ENCODE measurements around the gene SLC6A9. TPM values are rescaled to one million over a fixed set of nuclear protein-coding genes. Genes with fewer than 3 reads are reported as not detected.

The SLC6A9 gene
- polyA plus RNA-seq, 3 donors: not detected

DNA sequence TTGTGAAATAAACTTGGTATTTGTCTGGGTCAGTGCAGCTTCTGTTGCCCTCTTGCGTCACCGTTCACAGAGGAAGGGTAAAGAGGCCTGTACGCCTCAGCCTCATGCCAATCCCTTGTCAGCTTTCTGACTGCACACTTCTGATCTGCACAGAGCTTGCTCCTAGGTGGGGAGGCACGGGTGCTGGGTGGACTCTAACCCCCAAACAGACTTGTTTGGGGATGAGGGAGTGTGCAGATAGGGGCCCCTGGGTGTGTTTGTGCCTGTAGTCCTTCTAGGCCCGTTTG, 53.1 kb downstream of the SLC6A9 start:
- WGBS (ENCODE audit: insufficient coverage): 42% methylated on average over 5 of the region's 5 CpGs
- H3K4me3 Mint-ChIP-seq: peak overlapping the region; percentile 83 to 89
- no peak overlapping the region for H2AFZ ChIP-seq (ENCODE audit: insufficient read depth, low read depth, low read length, poor library complexity, severe bottlenecking)
- H3K36me3 ChIP-seq (replicated peaks in 1 of 2; ENCODE audit: control insufficient read depth in 1 of 2, insufficient read depth in 2 of 2, low read length in 2 of 2): peaks cover 19 to 25% of the 10 kb centered on the region in 2 donors
- H3K9me3 ChIP-seq (replicated peaks in 1 of 2; ENCODE audit: control insufficient read depth in 1 of 2, insufficient read depth in 1 of 2, low read length in 2 of 2): no peaks in the 10 kb centered on the region
- H3K36me3 Mint-ChIP-seq: peaks cover 29 to 31% of the 10 kb centered on the region in 2 donors
- H3K9ac ChIP-seq (ENCODE audit: insufficient read depth, low read length, poor library complexity, severe bottlenecking): peak overlapping the region; percentile 34
- no peak for DNase-seq
- TF ChIP-seq, protein P1, sequence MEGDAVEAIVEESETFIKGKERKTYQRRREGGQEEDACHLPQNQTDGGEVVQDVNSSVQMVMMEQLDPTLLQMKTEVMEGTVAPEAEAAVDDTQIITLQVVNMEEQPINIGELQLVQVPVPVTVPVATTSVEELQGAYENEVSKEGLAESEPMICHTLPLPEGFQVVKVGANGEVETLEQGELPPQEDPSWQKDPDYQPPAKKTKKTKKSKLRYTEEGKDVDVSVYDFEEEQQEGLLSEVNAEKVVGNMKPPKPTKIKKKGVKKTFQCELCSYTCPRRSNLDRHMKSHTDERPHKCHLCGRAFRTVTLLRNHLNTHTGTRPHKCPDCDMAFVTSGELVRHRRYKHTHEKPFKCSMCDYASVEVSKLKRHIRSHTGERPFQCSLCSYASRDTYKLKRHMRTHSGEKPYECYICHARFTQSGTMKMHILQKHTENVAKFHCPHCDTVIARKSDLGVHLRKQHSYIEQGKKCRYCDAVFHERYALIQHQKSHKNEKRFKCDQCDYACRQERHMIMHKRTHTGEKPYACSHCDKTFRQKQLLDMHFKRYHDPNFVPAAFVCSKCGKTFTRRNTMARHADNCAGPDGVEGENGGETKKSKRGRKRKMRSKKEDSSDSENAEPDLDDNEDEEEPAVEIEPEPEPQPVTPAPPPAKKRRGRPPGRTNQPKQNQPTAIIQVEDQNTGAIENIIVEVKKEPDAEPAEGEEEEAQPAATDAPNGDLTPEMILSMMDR (IDR thresholded peaks at IDR 0.05): no peak
- H3K79me2 ChIP-seq (ENCODE audit: insufficient read depth, low read length): peaks cover 35% of the 10 kb centered on the region
- peaks cover 45% of the 10 kb centered on the region for H4K20me1 ChIP-seq (ENCODE audit: insufficient read depth, low read length)
- peak overlapping the region in 6 of 7 donors; percentile 28 to 75 (median 54) for H3K27ac Mint-ChIP-seq
- H3K4me3 ChIP-seq (replicated peaks in 1 of 3; ENCODE audit: low read depth in 2 of 3, low read length in 3 of 3): peak overlapping the region in 1 of 3 experiments; percentile 98
- peaks cover 0 to 1% (median 0%) of the 10 kb centered on the region in 7 donors for H3K9me3 Mint-ChIP-seq
- H3K4me1 Mint-ChIP-seq: peaks cover 65% of the 10 kb centered on the region
- peaks cover 4 to 8% (median 6%) of the 10 kb centered on the region in 3 donors for H3K27me3 Mint-ChIP-seq (ENCODE audit: low read depth in 3 of 3)
- H3K4me2 ChIP-seq (replicated peaks; ENCODE audit: extremely low read depth, low read length, poor library complexity, severe bottlenecking): peak overlapping the region; percentile 91
- H3K27ac ChIP-seq (ENCODE audit: low read depth in 1 of 2, low read length in 2 of 2): peak overlapping the region in 1 of 2 donors; percentile 6
- no peaks in the 10 kb centered on the region for H3K27me3 ChIP-seq (ENCODE audit: control insufficient read depth in 2 of 2, insufficient read depth in 2 of 2, low read length in 2 of 2)
- intact Hi-C loops (cut with micrococcal nuclease): loop anchor here in 1 of 2 donors (10.0 kb wide), 2 partner anchors 323 to 377 kb away; partner anchors contain the start of genes ERI3 and KDM4A
- H3K4me1 ChIP-seq (ENCODE audit: control insufficient read depth in 1 of 2, insufficient read depth in 2 of 2, low read length in 2 of 2): peaks cover 53 to 69% of the 10 kb centered on the region in 2 donors

DNA sequence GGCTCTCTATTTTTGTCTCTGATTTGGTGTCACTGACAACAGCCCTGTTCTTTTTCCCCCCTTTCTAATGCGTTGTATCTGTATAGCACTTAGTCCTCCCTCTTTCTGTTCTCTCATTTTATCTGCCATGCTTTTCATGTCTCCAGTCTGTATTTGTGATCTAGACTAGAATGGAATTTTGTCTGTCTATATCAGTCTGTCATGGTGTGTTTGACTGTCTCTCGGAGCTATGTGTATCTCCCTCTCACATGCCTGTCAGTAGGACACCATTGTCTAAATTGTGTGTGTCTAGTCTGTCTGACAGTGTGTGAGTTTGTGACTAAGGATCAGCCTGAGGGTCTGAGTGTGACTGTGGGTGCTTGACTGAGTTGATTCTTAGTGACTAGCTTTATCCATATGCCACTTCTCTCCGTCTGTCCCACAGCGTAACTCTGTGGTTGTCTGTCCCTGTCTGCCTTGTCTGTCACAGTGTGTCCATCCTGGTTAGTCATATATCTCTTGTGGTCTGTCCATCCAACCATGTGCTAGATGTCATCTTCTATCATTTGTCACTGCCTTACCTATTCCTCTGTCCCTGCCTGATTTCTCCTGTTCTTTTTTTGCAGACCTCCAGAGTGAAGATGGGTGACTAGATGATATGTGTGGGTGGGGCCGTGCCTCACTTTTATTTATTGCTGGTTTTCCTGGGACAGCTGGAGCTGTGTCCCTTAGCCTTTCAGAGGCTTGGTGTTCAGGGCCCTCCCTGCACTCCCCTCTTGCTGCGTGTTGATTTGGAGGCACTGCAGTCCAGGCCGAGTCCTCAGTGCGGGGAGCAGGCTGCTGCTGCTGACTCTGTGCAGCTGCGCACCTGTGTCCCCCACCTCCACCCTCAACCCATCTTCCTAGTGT, 53.6 kb downstream of the SLC6A9 start:
- Histone ChIP-seq H3K9ac (ENCODE audit: insufficient read depth, low read length, poor library complexity, severe bottlenecking) (peak overlapping the region; percentile 34), H3K27ac (ENCODE audit: low read depth in 1 of 2, low read length in 2 of 2) (peak overlapping the region in 1 of 2 donors; percentile 46), H3K4me1 (ENCODE audit: control insufficient read depth in 1 of 2, insufficient read depth in 2 of 2, low read length in 2 of 2) (peaks cover 47 to 63% of the 10 kb centered on the region in 2 donors), H3K79me2 (ENCODE audit: insufficient read depth, low read length) (peaks cover 35% of the 10 kb centered on the region), H3K4me2 (replicated peaks; ENCODE audit: extremely low read depth, low read length, poor library complexity, severe bottlenecking) (peak overlapping the region; percentile 91), H4K20me1 (ENCODE audit: insufficient read depth, low read length) (peaks cover 45% of the 10 kb centered on the region), H3K27me3 (ENCODE audit: control insufficient read depth in 2 of 2, insufficient read depth in 2 of 2, low read length in 2 of 2) (no peaks in the 10 kb centered on the region), H2AFZ (ENCODE audit: insufficient read depth, low read depth, low read length, poor library complexity, severe bottlenecking) (no peak overlapping the region), H3K9me3 (replicated peaks in 1 of 2; ENCODE audit: control insufficient read depth in 1 of 2, insufficient read depth in 1 of 2, low read length in 2 of 2) (no peaks in the 10 kb centered on the region), H3K36me3 (replicated peaks in 1 of 2; ENCODE audit: control insufficient read depth in 1 of 2, insufficient read depth in 2 of 2, low read length in 2 of 2) (peaks cover 19 to 28% of the 10 kb centered on the region in 2 donors), H3K4me3 (replicated peaks in 1 of 3; ENCODE audit: low read depth in 2 of 3, low read length in 3 of 3) (peak overlapping the region in 1 of 3 experiments; percentile 98)
- peak overlapping the region; percentile 89 to 99 for H3K4me3 Mint-ChIP-seq
- peaks cover 59% of the 10 kb centered on the region for H3K4me1 Mint-ChIP-seq
- peak in 2 of 3 donors; percentile 24 to 33 for DNase-seq
- peaks cover 0 to 1% (median 0%) of the 10 kb centered on the region in 7 donors for H3K9me3 Mint-ChIP-seq
- peaks cover 31 to 32% of the 10 kb centered on the region in 2 donors for H3K36me3 Mint-ChIP-seq
- 84% methylated on average over 3 of the region's 9 CpGs for WGBS (ENCODE audit: insufficient coverage)
- intact Hi-C loops (cut with micrococcal nuclease): loop anchor here in 1 of 2 donors (10.0 kb wide), 2 partner anchors 323 to 377 kb away; partner anchors contain the start of genes ERI3 and KDM4A
- TF ChIP-seq, protein P1 (IDR thresholded peaks at IDR 0.05): no peak
- peak overlapping the region; percentile 50 to 75 (median 66) for H3K27ac Mint-ChIP-seq
- peaks cover 4 to 8% (median 6%) of the 10 kb centered on the region in 3 donors for H3K27me3 Mint-ChIP-seq (ENCODE audit: low read depth in 3 of 3)

Data from CD14-positive monocyte (primary cell).